Neural crest cell (in vitro differentiated cells): Measurements from ENCODE around the gene RERE. TPM values are rescaled to one million over a fixed set of nuclear protein-coding genes. Genes with fewer than 3 reads are reported as not detected.

Source experiments
- DNase-seq: peaks from one replicate; pipeline ENCODE4 v3.0.0; 2021; ENCODE audit warnings: low read depth, mixed read lengths, low spot score
- H3K27ac Mint-ChIP-seq: one replicate; pipeline ENCODE4 v1.8.0; 2021; ENCODE audit warnings: mild to moderate bottlenecking, mixed read lengths; ENCODE audit not compliant: unreplicated experiment
- H3K27me3 Mint-ChIP-seq: 2 replicates; pipeline ENCODE4 v1.8.0; 2021; ENCODE audit warnings: low read depth, mild to moderate bottlenecking, mixed read lengths
- H3K36me3 Mint-ChIP-seq: 2 replicates; pipeline ENCODE4 v1.8.0; 2021; ENCODE audit warnings: low read depth, mild to moderate bottlenecking, mixed read lengths
- H3K4me1 Mint-ChIP-seq: 2 replicates; pipeline ENCODE4 v1.8.0; 2021; ENCODE audit warnings: mixed read lengths
- H3K4me3 Mint-ChIP-seq: one replicate; pipeline ENCODE4 v1.8.0; 2021; ENCODE audit warnings: mild to moderate bottlenecking, mixed read lengths
- H3K9me3 Mint-ChIP-seq: 2 replicates; pipeline ENCODE4 v1.8.0; 2021; ENCODE audit warnings: mixed read lengths
- total RNA-seq: library from RNA; stranded (reverse); gene quantifications from 2 replicates; pipeline ENCODE4 v1.2.1, GENCODE V29; 2021
- TF ChIP-seq, protein P1 (sequence below): fragments of 200-600 bp; sonication (generic); conservative IDR thresholded peaks from 2 replicates; pipeline ENCODE4 v1.5.0; 2021; ENCODE audit warnings: antibody characterized with exemption, mild to moderate bottlenecking

Gene RERE
- total RNA-seq, 1 donor from 2014 or later = 122 TPM

- Mint-ChIP-seq H3K27ac (no peak overlapping the region), H3K9me3 (no peaks in the 10 kb centered on the region), H3K27me3 (no peaks in the 10 kb centered on the region), H3K36me3 (no peaks in the 10 kb centered on the region), H3K4me3 (no peak overlapping the region), H3K4me1 (peaks cover 9% of the 10 kb centered on the region)
- no peak for DNase-seq
- TF ChIP-seq, protein P1, sequence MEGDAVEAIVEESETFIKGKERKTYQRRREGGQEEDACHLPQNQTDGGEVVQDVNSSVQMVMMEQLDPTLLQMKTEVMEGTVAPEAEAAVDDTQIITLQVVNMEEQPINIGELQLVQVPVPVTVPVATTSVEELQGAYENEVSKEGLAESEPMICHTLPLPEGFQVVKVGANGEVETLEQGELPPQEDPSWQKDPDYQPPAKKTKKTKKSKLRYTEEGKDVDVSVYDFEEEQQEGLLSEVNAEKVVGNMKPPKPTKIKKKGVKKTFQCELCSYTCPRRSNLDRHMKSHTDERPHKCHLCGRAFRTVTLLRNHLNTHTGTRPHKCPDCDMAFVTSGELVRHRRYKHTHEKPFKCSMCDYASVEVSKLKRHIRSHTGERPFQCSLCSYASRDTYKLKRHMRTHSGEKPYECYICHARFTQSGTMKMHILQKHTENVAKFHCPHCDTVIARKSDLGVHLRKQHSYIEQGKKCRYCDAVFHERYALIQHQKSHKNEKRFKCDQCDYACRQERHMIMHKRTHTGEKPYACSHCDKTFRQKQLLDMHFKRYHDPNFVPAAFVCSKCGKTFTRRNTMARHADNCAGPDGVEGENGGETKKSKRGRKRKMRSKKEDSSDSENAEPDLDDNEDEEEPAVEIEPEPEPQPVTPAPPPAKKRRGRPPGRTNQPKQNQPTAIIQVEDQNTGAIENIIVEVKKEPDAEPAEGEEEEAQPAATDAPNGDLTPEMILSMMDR = no peak
Observed at GRCh38 chr1:8328271-8328670, 489.2 kb downstream of the RERE start.

- H3K9me3 Mint-ChIP-seq = no peaks in the 10 kb centered on the region
- H3K27me3 Mint-ChIP-seq = peaks cover under 1% of the 10 kb centered on the region
Observed at GRCh38 chr1:8326265-8326664, 491.2 kb downstream of the RERE start.

GRCh38 chr1:8325771-8326170, 491.7 kb downstream of the RERE start:
- Mint-ChIP-seq H3K27me3 (peaks cover 5% of the 10 kb centered on the region), H3K4me1 (peaks cover 9% of the 10 kb centered on the region), H3K4me3 (no peak overlapping the region), H3K9me3 (no peaks in the 10 kb centered on the region), H3K27ac (no peak overlapping the region), H3K36me3 (no peaks in the 10 kb centered on the region)
- DNase-seq = no peak
- TF ChIP-seq, protein P1 = no peak

More at GRCh38 chr1:8326265-8326664, 491.2 kb downstream of the RERE start:
- Mint-ChIP-seq H3K4me3 (no peak overlapping the region), H3K27ac (no peak overlapping the region), H3K36me3 (no peaks in the 10 kb centered on the region), H3K4me1 (peaks cover 9% of the 10 kb centered on the region)
- TF ChIP-seq, protein P1 = no peak
- no peak for DNase-seq

DNA sequence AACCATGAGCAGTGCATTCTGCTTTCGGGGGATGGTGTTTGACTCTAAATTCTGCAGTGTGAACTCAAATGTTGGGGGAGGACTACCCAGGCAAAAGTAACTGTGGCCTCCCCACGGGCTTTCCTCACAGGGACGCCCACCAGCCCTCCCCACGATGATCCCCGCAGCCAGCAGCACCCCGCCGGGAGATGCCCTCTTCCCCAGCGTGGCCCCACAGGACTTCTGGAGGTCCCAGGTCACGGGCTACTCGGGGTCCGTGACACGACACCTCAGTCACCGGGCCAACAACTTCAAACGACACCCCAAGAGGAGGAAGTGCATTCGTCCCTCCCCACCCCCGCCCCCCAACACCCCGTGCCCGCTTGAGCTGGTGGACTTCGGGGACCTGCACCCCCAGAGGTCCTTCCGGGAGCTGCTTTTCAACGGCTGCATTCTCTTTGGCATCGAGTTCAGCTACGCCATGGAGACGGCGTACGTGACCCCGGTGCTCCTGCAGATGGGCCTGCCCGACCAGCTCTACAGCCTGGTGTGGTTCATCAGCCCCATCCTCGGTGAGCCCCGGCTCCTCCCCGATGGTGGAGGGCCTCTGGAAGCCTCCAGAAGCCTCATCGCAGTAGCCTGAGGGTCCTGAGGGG, 493.1 kb downstream of the RERE start:
- H3K4me1 Mint-ChIP-seq = peaks cover 7% of the 10 kb centered on the region
- H3K27ac Mint-ChIP-seq = no peak overlapping the region
- H3K27me3 Mint-ChIP-seq = peaks cover 13% of the 10 kb centered on the region
- no peaks in the 10 kb centered on the region for H3K9me3 Mint-ChIP-seq
- no peaks in the 10 kb centered on the region for H3K36me3 Mint-ChIP-seq
- TF ChIP-seq, protein P1 = no peak
- no peak overlapping the region for H3K4me3 Mint-ChIP-seq
- DNase-seq = no peak

DNA sequence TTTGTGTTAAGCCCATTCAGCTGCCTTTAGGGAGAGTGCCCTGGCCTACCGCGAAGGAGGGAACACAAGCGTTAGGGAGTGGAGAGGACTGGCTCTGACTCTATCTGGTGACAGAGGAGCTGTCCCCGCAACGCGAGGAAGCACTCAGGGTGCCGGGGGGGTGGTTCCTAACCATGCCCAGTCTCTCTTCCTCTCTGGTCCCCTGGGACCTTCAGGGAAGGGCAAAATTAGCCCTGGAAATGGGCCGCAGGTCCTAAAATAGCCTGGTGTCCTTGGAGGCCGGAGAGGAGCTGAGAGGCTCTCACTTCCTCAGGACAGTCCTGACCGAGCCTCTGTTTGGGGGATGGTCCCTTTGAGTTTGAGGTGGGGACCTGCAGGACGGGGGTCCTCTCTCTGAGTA, 493.7 kb downstream of the RERE start:
- no peak overlapping the region for H3K27ac Mint-ChIP-seq
- no peaks in the 10 kb centered on the region for H3K36me3 Mint-ChIP-seq
- H3K4me1 Mint-ChIP-seq = peaks cover 2% of the 10 kb centered on the region
- H3K27me3 Mint-ChIP-seq = peaks cover 14% of the 10 kb centered on the region
- TF ChIP-seq, protein P1 = no peak
- H3K4me3 Mint-ChIP-seq = no peak overlapping the region
- DNase-seq = no peak
- no peaks in the 10 kb centered on the region for H3K9me3 Mint-ChIP-seq
